ENCODE data around the gene ANGPTL3.
"Not testable (repeated sequence)": the region's sequence is repeated elsewhere in the genome, so short reads cannot be mapped to it uniquely, and the experiment has no call there.

ANGPTL3 gene

GRCh38 chr1:62597281-62597680, at the start of gene ANGPTL3:
Gene ANGPTL3, plus strand, starts transcription at chr1:62597520. Its CDS starts 47 bp downstream, at chr1:62597567.
- Histone ChIP-seq H3K36me3 (ENCODE audit: control insufficient read depth, insufficient read depth, low read length) (no peaks in the 10 kb centered on the region), H3K27me3 (ENCODE audit: control insufficient read depth, insufficient read depth, low read length) (no peaks in the 10 kb centered on the region), H3K4me3 (ENCODE audit: low read depth, low read length) (no peak within 1 kb of the TSS), H3K9ac (ENCODE audit: low read depth, low read length) (no peak within 1 kb of the TSS), H3K27ac (ENCODE audit: low read depth, low read length) (no peak within 1 kb of the TSS), H3K9me3 (ENCODE audit: control insufficient read depth, insufficient read depth, low read length) (no peaks in the 10 kb centered on the region), H3K4me1 (ENCODE audit: control insufficient read depth, insufficient read depth, low read length) (peaks cover 11% of the 10 kb centered on the region)

GRCh38 chr1:62561306-62561705, 36.0 kb upstream of the ANGPTL3 start:
- no peaks in the 10 kb centered on the region; the same call in 1 of the 2 replicates for H3K36me3 ChIP-seq (ENCODE audit: control insufficient read depth, insufficient read depth, low read length)
- H3K4me1 ChIP-seq (ENCODE audit: control insufficient read depth, insufficient read depth, low read length) = no peaks in the 10 kb centered on the region
- no peak overlapping the region for H3K4me3 ChIP-seq (ENCODE audit: low read depth, low read length)
- no peaks in the 10 kb centered on the region for H3K27me3 ChIP-seq (ENCODE audit: control insufficient read depth, insufficient read depth, low read length)
- no peak overlapping the region for H3K27ac ChIP-seq (ENCODE audit: low read depth, low read length)
- no peaks in the 10 kb centered on the region for H3K9me3 ChIP-seq (ENCODE audit: control insufficient read depth, insufficient read depth, low read length)
- H3K9ac ChIP-seq (ENCODE audit: low read depth, low read length) = no peak overlapping the region

GRCh38 chr1:62567182-62567581, 30.1 kb upstream of the ANGPTL3 start:
- H3K27ac ChIP-seq (ENCODE audit: low read depth, low read length); H3K4me1 ChIP-seq (ENCODE audit: control insufficient read depth, insufficient read depth, low read length); H3K36me3 ChIP-seq (ENCODE audit: control insufficient read depth, insufficient read depth, low read length); H3K4me3 ChIP-seq (ENCODE audit: low read depth, low read length); H3K9me3 ChIP-seq (ENCODE audit: control insufficient read depth, insufficient read depth, low read length); H3K9ac ChIP-seq (ENCODE audit: low read depth, low read length); H3K27me3 ChIP-seq (ENCODE audit: control insufficient read depth, insufficient read depth, low read length): not testable (repeated sequence)

GRCh38 chr1:62567926-62568325, 29.4 kb upstream of the ANGPTL3 start:
- not testable (repeated sequence) for H3K27ac ChIP-seq (ENCODE audit: low read depth, low read length); H3K9ac ChIP-seq (ENCODE audit: low read depth, low read length); H3K9me3 ChIP-seq (ENCODE audit: control insufficient read depth, insufficient read depth, low read length); H3K36me3 ChIP-seq (ENCODE audit: control insufficient read depth, insufficient read depth, low read length); H3K4me1 ChIP-seq (ENCODE audit: control insufficient read depth, insufficient read depth, low read length); H3K27me3 ChIP-seq (ENCODE audit: control insufficient read depth, insufficient read depth, low read length); H3K4me3 ChIP-seq (ENCODE audit: low read depth, low read length)

GRCh38 chr1:62571517-62571916, 25.8 kb upstream of the ANGPTL3 start:
- H3K27ac ChIP-seq (ENCODE audit: low read depth, low read length); H3K9me3 ChIP-seq (ENCODE audit: control insufficient read depth, insufficient read depth, low read length); H3K36me3 ChIP-seq (ENCODE audit: control insufficient read depth, insufficient read depth, low read length); H3K4me1 ChIP-seq (ENCODE audit: control insufficient read depth, insufficient read depth, low read length); H3K4me3 ChIP-seq (ENCODE audit: low read depth, low read length); H3K9ac ChIP-seq (ENCODE audit: low read depth, low read length); H3K27me3 ChIP-seq (ENCODE audit: control insufficient read depth, insufficient read depth, low read length): not testable (repeated sequence)

GRCh38 chr1:62572476-62572875, 24.8 kb upstream of the ANGPTL3 start:
- Histone ChIP-seq H3K27ac (ENCODE audit: low read depth, low read length) (no peak overlapping the region), H3K9me3 (ENCODE audit: control insufficient read depth, insufficient read depth, low read length) (no peaks in the 10 kb centered on the region), H3K4me3 (ENCODE audit: low read depth, low read length) (no peak overlapping the region), H3K27me3 (ENCODE audit: control insufficient read depth, insufficient read depth, low read length) (no peaks in the 10 kb centered on the region), H3K9ac (ENCODE audit: low read depth, low read length) (no peak overlapping the region), H3K4me1 (ENCODE audit: control insufficient read depth, insufficient read depth, low read length) (peaks cover 6% of the 10 kb centered on the region), H3K36me3 (ENCODE audit: control insufficient read depth, insufficient read depth, low read length) (no peaks in the 10 kb centered on the region)

GRCh38 chr1:62573675-62574074, 23.6 kb upstream of the ANGPTL3 start:
- no peaks in the 10 kb centered on the region for H3K27me3 ChIP-seq (ENCODE audit: control insufficient read depth, insufficient read depth, low read length)
- H3K4me3 ChIP-seq (ENCODE audit: low read depth, low read length) = no peak overlapping the region
- H3K9ac ChIP-seq (ENCODE audit: low read depth, low read length) = no peak overlapping the region
- H3K4me1 ChIP-seq (ENCODE audit: control insufficient read depth, insufficient read depth, low read length) = peaks cover 6% of the 10 kb centered on the region
- H3K9me3 ChIP-seq (ENCODE audit: control insufficient read depth, insufficient read depth, low read length) = no peaks in the 10 kb centered on the region
- H3K36me3 ChIP-seq (ENCODE audit: control insufficient read depth, insufficient read depth, low read length) = no peaks in the 10 kb centered on the region
- H3K27ac ChIP-seq (ENCODE audit: low read depth, low read length) = no peak overlapping the region

GRCh38 chr1:62585469-62586155, 11.7 kb upstream of the ANGPTL3 start:
- H3K4me3 ChIP-seq (ENCODE audit: low read depth, low read length) = peak overlapping the region; percentile 26; the same call in 1 of the 2 replicates
- no peak overlapping the region for H3K9ac ChIP-seq (ENCODE audit: low read depth, low read length)
- no peaks in the 10 kb centered on the region for H3K9me3 ChIP-seq (ENCODE audit: control insufficient read depth, insufficient read depth, low read length)
- H3K27ac ChIP-seq (ENCODE audit: low read depth, low read length) = peak overlapping the region; percentile 71
- no peaks in the 10 kb centered on the region for H3K27me3 ChIP-seq (ENCODE audit: control insufficient read depth, insufficient read depth, low read length)
- peaks cover 22% of the 10 kb centered on the region for H3K4me1 ChIP-seq (ENCODE audit: control insufficient read depth, insufficient read depth, low read length)
- no peaks in the 10 kb centered on the region for H3K36me3 ChIP-seq (ENCODE audit: control insufficient read depth, insufficient read depth, low read length)

GRCh38 chr1:62588000-62588399, 9.3 kb upstream of the ANGPTL3 start:
- no peak overlapping the region for H3K9ac ChIP-seq (ENCODE audit: low read depth, low read length)
- H3K27me3 ChIP-seq (ENCODE audit: control insufficient read depth, insufficient read depth, low read length) = no peaks in the 10 kb centered on the region
- H3K9me3 ChIP-seq (ENCODE audit: control insufficient read depth, insufficient read depth, low read length) = no peaks in the 10 kb centered on the region
- H3K4me3 ChIP-seq (ENCODE audit: low read depth, low read length) = no peak overlapping the region
- no peak overlapping the region for H3K27ac ChIP-seq (ENCODE audit: low read depth, low read length)
- no peaks in the 10 kb centered on the region for H3K36me3 ChIP-seq (ENCODE audit: control insufficient read depth, insufficient read depth, low read length)
- peaks cover 22% of the 10 kb centered on the region for H3K4me1 ChIP-seq (ENCODE audit: control insufficient read depth, insufficient read depth, low read length)

- Histone ChIP-seq H3K27ac (ENCODE audit: low read depth, low read length) (no peak overlapping the region), H3K4me3 (ENCODE audit: low read depth, low read length) (no peak overlapping the region), H3K27me3 (ENCODE audit: control insufficient read depth, insufficient read depth, low read length) (no peaks in the 10 kb centered on the region), H3K36me3 (ENCODE audit: control insufficient read depth, insufficient read depth, low read length) (no peaks in the 10 kb centered on the region), H3K9me3 (ENCODE audit: control insufficient read depth, insufficient read depth, low read length) (no peaks in the 10 kb centered on the region), H3K9ac (ENCODE audit: low read depth, low read length) (no peak overlapping the region), H3K4me1 (ENCODE audit: control insufficient read depth, insufficient read depth, low read length) (peaks cover 33% of the 10 kb centered on the region)
Measured at GRCh38 chr1:62589321-62589720, 8.0 kb upstream of the ANGPTL3 start.

GRCh38 chr1:62590255-62590969, 6.9 kb upstream of the ANGPTL3 start:
- Histone ChIP-seq H3K36me3 (ENCODE audit: control insufficient read depth, insufficient read depth, low read length) (no peaks in the 10 kb centered on the region), H3K9ac (ENCODE audit: low read depth, low read length) (no peak overlapping the region), H3K9me3 (ENCODE audit: control insufficient read depth, insufficient read depth, low read length) (no peaks in the 10 kb centered on the region), H3K4me3 (ENCODE audit: low read depth, low read length) (no peak overlapping the region), H3K4me1 (ENCODE audit: control insufficient read depth, insufficient read depth, low read length) (peaks cover 27% of the 10 kb centered on the region), H3K27me3 (ENCODE audit: control insufficient read depth, insufficient read depth, low read length) (no peaks in the 10 kb centered on the region), H3K27ac (ENCODE audit: low read depth, low read length) (no peak overlapping the region)

All from HUES48 (cell line).